Osteocyte (in vitro differentiated cells): ENCODE data around the gene STUB1. TPM values are rescaled to one million over a fixed set of nuclear protein-coding genes. Genes with fewer than 3 reads are reported as not detected.

Source experiments
- DNase-seq: peaks from one replicate; pipeline ENCODE4 v3.0.0; 2021; ENCODE audit warnings: mixed read lengths; ENCODE audit not compliant: unreplicated experiment; ENCODE audit errors: extremely low spot score
- H3K27ac Mint-ChIP-seq: one replicate; pipeline ENCODE4 v1.8.0; 2021; ENCODE audit warnings: mild to moderate bottlenecking, mixed read lengths; ENCODE audit not compliant: unreplicated experiment
- H3K27me3 Mint-ChIP-seq: one replicate; pipeline ENCODE4 v1.8.0; 2021; ENCODE audit warnings: mixed read lengths; ENCODE audit not compliant: unreplicated experiment
- H3K36me3 Mint-ChIP-seq: one replicate; pipeline ENCODE4 v1.8.0; 2021; ENCODE audit warnings: mixed read lengths; ENCODE audit not compliant: unreplicated experiment
- H3K4me1 Mint-ChIP-seq: one replicate; pipeline ENCODE4 v1.8.0; 2021; ENCODE audit warnings: mixed read lengths; ENCODE audit not compliant: unreplicated experiment
- H3K4me3 Mint-ChIP-seq: one replicate; pipeline ENCODE4 v1.8.0; 2021; ENCODE audit warnings: mild to moderate bottlenecking, moderate library complexity, mixed read lengths; ENCODE audit not compliant: unreplicated experiment
- H3K9me3 Mint-ChIP-seq: one replicate; pipeline ENCODE4 v1.8.0; 2021; ENCODE audit warnings: mixed read lengths; ENCODE audit not compliant: unreplicated experiment
- CTCF ChIP-seq: fragments of 200-600 bp; sonication (generic); IDR thresholded peaks from 2 replicates; pipeline ENCODE4 v1.5.0; 2021; ENCODE audit warnings: antibody characterized with exemption, mild to moderate bottlenecking, moderate library complexity
- total RNA-seq: library from RNA; stranded (reverse); gene quantifications from 2 replicates; pipeline ENCODE4 v1.2.1, GENCODE V29; 2021

The STUB1 gene
- total RNA-seq, 1 donor from 2014 or later = 109 TPM

- Mint-ChIP-seq H3K27me3 (no peaks in the 10 kb centered on the region), H3K4me3 (peak overlapping the region; percentile 81), H3K9me3 (no peaks in the 10 kb centered on the region), H3K27ac (peak overlapping the region; percentile 72), H3K36me3 (peaks cover 11% of the 10 kb centered on the region), H3K4me1 (peaks cover 21% of the 10 kb centered on the region)
- no peak for TF ChIP-seq CTCF
- no peak for DNase-seq
Observed at GRCh38 chr16:680625-680945, 375 bp downstream of the STUB1 start.

- TF ChIP-seq CTCF = no peak
- peaks cover 13% of the 10 kb centered on the region for H3K36me3 Mint-ChIP-seq
- H3K9me3 Mint-ChIP-seq = no peaks in the 10 kb centered on the region
- peak overlapping the region; percentile 81 for H3K4me3 Mint-ChIP-seq
- no peaks in the 10 kb centered on the region for H3K27me3 Mint-ChIP-seq
- DNase-seq = no peak
- H3K4me1 Mint-ChIP-seq = peaks cover 22% of the 10 kb centered on the region
- H3K27ac Mint-ChIP-seq = peak overlapping the region; percentile 72
Observed at GRCh38 chr16:680967-681745, 946 bp downstream of the STUB1 start.

- no peaks in the 10 kb centered on the region for H3K9me3 Mint-ChIP-seq
- peaks cover 14% of the 10 kb centered on the region for H3K36me3 Mint-ChIP-seq
- no peak for DNase-seq
- H3K4me3 Mint-ChIP-seq = peak overlapping the region; percentile 81
- no peaks in the 10 kb centered on the region for H3K27me3 Mint-ChIP-seq
- TF ChIP-seq CTCF = no peak
- H3K27ac Mint-ChIP-seq = peak overlapping the region; percentile 23
- peaks cover 23% of the 10 kb centered on the region for H3K4me1 Mint-ChIP-seq
Observed at GRCh38 chr16:681746-682427, 1.7 kb downstream of the STUB1 start.

GRCh38 chr16:682493-683395 is 2.5 kb downstream of the STUB1 start:
- Mint-ChIP-seq H3K36me3 (peaks cover 14% of the 10 kb centered on the region), H3K4me1 (peaks cover 23% of the 10 kb centered on the region), H3K9me3 (no peaks in the 10 kb centered on the region), H3K27ac (no peak overlapping the region), H3K27me3 (no peaks in the 10 kb centered on the region), H3K4me3 (peak overlapping the region; percentile 71)
- DNase-seq = no peak
- TF ChIP-seq CTCF = no peak
